HL-60 (cell line): ENCODE results near the gene COQ2.

Experiments used
- REST ChIP-seq: IDR thresholded peaks from 2 replicates; pipeline ENCODE4 v1.6.1; 2012; ENCODE audit warnings: low read depth; ENCODE audit not compliant: insufficient replicate concordance
- TF ChIP-seq, protein P1 (sequence below): IDR thresholded peaks from one replicate; pipeline ENCODE4 v1.5.1; 2011; ENCODE audit warnings: low read length, control low read depth, inconsistent platforms; ENCODE audit not compliant: insufficient read depth

- TF ChIP-seq, protein P1, sequence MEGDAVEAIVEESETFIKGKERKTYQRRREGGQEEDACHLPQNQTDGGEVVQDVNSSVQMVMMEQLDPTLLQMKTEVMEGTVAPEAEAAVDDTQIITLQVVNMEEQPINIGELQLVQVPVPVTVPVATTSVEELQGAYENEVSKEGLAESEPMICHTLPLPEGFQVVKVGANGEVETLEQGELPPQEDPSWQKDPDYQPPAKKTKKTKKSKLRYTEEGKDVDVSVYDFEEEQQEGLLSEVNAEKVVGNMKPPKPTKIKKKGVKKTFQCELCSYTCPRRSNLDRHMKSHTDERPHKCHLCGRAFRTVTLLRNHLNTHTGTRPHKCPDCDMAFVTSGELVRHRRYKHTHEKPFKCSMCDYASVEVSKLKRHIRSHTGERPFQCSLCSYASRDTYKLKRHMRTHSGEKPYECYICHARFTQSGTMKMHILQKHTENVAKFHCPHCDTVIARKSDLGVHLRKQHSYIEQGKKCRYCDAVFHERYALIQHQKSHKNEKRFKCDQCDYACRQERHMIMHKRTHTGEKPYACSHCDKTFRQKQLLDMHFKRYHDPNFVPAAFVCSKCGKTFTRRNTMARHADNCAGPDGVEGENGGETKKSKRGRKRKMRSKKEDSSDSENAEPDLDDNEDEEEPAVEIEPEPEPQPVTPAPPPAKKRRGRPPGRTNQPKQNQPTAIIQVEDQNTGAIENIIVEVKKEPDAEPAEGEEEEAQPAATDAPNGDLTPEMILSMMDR = no peak
- no peak for TF ChIP-seq REST
Observed at GRCh38 chr4:83219344-83220331, 65.0 kb downstream of the COQ2 start.
